HG03575 (cell line): ENCODE measurements around the gene TMEM169.

Experiments used
- ATAC-seq: cut with Tn5 transposase; IDR thresholded peaks from one replicate; pipeline ENCODE4 v1.9.1; 2021; ENCODE audit not compliant: unreplicated experiment, insufficient number of reproducible peaks, low FRiP score; ENCODE audit errors: extremely low read depth

TMEM169 gene

DNA sequence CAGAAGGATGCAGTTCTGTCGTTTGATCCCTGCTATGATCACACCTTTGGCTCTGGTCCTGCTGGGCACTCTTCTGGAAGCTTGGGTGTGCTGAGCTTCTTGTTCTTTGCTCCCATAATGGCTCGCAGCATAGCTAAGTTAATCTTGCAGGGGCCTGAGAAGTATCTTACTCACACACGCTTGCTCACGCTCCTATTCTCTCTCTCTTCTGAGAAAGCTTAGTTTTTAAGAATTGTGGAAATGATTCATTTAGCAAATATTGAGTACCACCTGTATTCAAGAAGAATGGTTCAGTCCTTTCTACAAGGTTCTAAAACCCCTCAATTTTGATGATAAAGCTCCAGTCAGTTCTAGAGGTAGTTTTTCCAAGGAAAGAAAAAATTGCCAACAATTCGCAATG, 68.0 kb downstream of the TMEM169 start:
- ATAC-seq: no peak

DNA sequence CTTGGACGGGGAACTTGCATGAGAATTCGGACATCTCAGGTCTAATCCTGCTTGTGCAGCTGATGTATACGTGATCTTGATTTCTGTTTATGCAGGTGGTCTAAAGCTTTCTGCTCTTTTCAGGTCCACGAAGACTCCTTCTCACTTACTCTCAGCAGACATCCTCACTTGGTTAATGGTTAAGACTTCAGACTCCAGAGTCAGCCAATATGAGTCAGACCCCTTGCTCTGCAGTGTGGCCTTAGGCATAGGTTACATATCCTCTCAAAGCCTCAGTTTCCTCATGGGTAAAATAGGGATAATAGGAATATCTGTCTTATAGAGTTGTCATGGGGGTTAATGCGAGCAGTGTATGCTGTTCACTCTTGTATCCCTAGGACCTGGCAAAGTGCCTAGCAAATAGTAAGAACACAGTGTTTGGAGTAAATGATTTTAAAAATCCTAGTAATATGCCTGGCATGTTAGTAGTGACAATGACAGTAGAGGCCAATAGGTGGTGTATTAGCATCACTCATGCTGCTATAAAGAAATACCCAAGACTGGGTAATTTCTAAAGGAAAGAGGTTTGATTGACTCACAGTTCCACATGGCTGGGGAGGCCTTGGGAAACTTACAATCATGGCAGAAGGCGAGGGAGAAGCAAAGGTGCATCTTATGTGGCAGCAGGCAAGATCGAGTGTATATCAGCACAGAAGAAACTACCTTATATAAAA, 69.8 kb downstream of the TMEM169 start:
- no peak for ATAC-seq
